ENCODE data around the gene UPP1.
A peak's percentile ranks its signal among the peaks of the same experiment; 100 is the strongest.

The UPP1 gene

DNA sequence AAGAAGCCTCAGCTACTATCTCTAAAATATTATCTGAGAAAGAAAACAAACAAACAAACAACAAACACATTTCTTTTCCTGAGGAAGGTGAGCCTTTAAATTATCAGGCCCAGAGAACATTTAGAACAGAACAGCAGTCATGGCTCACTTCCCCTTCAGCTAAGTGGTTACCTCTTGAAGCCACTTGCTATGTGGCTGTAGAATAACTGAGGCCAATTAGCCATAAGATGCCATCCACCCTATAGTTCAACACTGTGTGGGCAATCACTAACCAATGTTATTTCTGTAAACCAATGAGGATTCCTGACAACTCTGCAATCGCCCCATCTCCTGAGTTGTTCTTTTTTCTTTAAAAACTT is 3.7 kb upstream of the UPP1 start:
- no peak overlapping the region for H3K4me3 ChIP-seq (ENCODE audit: low read depth, low read length)
- TF ChIP-seq, protein P1, sequence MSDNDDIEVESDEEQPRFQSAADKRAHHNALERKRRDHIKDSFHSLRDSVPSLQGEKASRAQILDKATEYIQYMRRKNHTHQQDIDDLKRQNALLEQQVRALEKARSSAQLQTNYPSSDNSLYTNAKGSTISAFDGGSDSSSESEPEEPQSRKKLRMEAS (IDR thresholded peaks at IDR 0.05; ENCODE audit: low read depth, low read length), result no peak
- TF ChIP-seq, protein P2, sequence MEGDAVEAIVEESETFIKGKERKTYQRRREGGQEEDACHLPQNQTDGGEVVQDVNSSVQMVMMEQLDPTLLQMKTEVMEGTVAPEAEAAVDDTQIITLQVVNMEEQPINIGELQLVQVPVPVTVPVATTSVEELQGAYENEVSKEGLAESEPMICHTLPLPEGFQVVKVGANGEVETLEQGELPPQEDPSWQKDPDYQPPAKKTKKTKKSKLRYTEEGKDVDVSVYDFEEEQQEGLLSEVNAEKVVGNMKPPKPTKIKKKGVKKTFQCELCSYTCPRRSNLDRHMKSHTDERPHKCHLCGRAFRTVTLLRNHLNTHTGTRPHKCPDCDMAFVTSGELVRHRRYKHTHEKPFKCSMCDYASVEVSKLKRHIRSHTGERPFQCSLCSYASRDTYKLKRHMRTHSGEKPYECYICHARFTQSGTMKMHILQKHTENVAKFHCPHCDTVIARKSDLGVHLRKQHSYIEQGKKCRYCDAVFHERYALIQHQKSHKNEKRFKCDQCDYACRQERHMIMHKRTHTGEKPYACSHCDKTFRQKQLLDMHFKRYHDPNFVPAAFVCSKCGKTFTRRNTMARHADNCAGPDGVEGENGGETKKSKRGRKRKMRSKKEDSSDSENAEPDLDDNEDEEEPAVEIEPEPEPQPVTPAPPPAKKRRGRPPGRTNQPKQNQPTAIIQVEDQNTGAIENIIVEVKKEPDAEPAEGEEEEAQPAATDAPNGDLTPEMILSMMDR (IDR thresholded peaks at IDR 0.05; ENCODE audit: low read depth, low read length), result no peak
- TF ChIP-seq MYC (IDR thresholded peaks at IDR 0.05; ENCODE audit: low read depth, low read length) (no peak), POLR2A (IDR thresholded peaks at IDR 0.05; ENCODE audit: extremely low read depth, insufficient read length) (no peak)
- DNase-seq (ENCODE audit: low read depth), result peak; percentile 66

DNA sequence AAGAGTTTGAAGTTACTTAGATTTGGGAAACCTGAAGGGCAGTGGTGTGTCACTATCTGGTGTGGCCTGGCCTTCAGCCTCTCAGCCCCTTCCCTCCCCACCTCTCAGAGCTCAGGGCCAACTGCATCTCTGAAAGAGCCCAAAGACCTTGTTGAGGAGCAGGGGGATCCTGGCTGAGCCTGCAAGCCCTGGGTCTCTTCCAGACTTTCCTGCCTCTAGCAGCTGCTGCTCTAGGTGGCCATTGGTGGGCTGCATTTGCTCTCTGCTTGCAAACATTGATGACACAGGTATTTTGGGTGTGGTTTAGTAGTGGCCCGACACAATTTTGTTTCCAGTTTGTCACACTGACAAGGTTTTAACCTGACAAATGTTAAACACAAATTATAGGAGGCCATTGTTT is 3.1 kb upstream of the UPP1 start:
- H3K4me3 ChIP-seq (ENCODE audit: low read depth, low read length), result no peak overlapping the region
- TF ChIP-seq, protein P1 (IDR thresholded peaks at IDR 0.05; ENCODE audit: low read depth, low read length), result no peak
- TF ChIP-seq, protein P2 (IDR thresholded peaks at IDR 0.05; ENCODE audit: low read depth, low read length), result no peak
- TF ChIP-seq MYC (IDR thresholded peaks at IDR 0.05; ENCODE audit: low read depth, low read length), result no peak
- DNase-seq (ENCODE audit: low read depth), result no peak

DNA sequence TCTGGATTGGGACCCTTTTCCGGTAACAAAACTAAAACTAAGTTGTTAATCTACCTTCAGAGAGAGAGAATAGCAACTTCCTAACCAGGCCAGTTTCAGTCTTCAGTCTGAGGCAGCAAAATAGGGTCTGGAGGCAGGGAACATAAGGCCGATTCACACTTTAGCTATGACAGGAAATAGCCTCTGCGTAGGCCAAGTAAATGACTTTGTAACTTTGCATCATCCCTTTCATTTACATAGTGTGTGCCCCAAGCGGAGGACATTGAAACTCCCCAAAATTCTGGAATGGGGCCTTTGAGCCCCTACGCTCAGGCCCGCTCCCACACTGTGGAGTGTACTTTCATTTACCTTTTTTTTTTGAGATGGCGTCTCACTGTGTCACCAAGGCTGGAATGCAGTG is 1.7 kb upstream of the UPP1 start:
- DNase-seq (ENCODE audit: low read depth), result peak; percentile 65
- TF ChIP-seq, protein P1 (IDR thresholded peaks at IDR 0.05; ENCODE audit: low read depth, low read length), result no peak; the same call in 1 of the 2 replicates
- TF ChIP-seq MYC (IDR thresholded peaks at IDR 0.05; ENCODE audit: low read depth, low read length), result no peak
- H3K4me3 ChIP-seq (ENCODE audit: low read depth, low read length), result no peak overlapping the region

DNA sequence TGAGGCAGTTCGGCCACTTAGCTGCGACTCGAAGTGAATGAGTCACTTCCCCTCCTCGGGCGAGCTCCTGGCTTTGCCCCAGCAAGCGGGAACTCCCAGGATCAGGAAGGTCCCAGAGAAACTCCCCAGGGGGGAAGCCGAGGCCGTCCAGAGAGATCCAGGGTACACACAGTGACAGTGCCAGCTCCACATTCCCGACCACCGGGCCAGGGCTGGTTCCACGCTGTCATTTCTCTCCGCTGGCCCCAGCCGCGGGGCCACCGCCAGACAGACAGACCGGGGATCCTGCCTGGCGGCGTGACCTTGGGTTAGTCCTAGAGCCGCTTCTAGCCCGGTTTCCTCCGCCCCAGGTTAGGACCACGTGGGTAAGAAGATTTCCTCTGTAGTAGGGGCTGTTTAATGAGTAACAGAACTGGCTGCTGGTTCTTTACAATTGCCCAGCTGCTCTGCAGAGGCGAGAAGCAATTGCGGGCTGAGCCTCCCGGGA is 463 bp upstream of the UPP1 start:
- DNase-seq (ENCODE audit: low read depth), result peak; percentile 99
- peak overlapping the region; percentile 52 for H3K4me3 ChIP-seq (ENCODE audit: low read depth, low read length)
- TF ChIP-seq, protein P2 (IDR thresholded peaks at IDR 0.05; ENCODE audit: low read depth, low read length), result no peak
- peak; percentile 31 for TF ChIP-seq POLR2A (IDR thresholded peaks at IDR 0.05; ENCODE audit: extremely low read depth, insufficient read length)
- TF ChIP-seq, protein P1 (IDR thresholded peaks at IDR 0.05; ENCODE audit: low read depth, low read length), result peak; percentile 97
- TF ChIP-seq MYC (IDR thresholded peaks at IDR 0.05; ENCODE audit: low read depth, low read length), result peak; percentile 89

DNA sequence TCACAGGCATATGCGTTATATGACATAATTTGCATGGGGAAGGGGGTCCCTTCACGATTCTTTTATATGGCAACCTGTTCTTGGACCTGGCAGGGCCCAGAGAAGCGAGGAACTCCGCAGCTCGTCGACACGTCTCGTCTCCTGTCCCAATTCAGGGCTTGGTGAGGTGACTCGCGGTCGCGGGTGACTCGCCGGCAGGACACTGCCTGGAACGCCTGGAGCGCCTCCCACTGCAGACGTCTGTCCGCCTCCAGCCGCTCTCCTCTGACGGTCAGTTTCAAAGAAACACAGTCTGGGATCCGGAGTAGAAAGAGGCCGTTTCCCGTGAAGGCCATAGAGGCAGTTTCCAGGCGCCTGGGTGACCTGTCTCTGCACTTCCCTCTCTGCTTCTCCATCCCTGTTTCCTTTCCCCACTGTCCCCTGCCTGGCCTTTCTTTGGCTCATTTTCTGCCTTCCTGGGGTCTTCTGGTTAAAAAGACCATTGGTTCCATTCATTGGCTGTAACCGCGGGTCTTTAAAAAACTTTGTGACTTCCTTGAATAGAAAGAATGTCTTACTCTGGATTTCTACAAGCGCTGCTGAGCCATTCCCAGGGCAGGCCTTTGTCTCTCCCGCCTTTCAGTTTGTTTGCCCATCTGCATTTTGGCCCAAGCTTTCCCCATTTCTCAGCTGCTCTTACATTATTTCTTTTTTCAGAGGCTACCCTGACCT is 1.2 kb downstream of the UPP1 start:
- peak overlapping the region; percentile 64 for H3K4me3 ChIP-seq (ENCODE audit: low read depth, low read length)
- no peak for DNase-seq (ENCODE audit: low read depth)
- TF ChIP-seq, protein P2 (IDR thresholded peaks at IDR 0.05; ENCODE audit: low read depth, low read length), result no peak
- no peak for TF ChIP-seq MYC (IDR thresholded peaks at IDR 0.05; ENCODE audit: low read depth, low read length)
- no peak for TF ChIP-seq POLR2A (IDR thresholded peaks at IDR 0.05; ENCODE audit: extremely low read depth, insufficient read length)
- TF ChIP-seq, protein P1 (IDR thresholded peaks at IDR 0.05; ENCODE audit: low read depth, low read length), result no peak

Measured in NB4 (cell line).